H1 (cell line): ENCODE data around the gene SHROOM3. TPM values are rescaled to one million over a fixed set of nuclear protein-coding genes. Genes with fewer than 3 reads are reported as not detected.
A peak's percentile ranks its signal among the peaks of the same experiment; 100 is the strongest.

ENCODE experiments used
- polyA plus RNA-seq, 7 experiments: library from polyadenylated mRNA; depleted of rRNA in 3 of 7; stranded (reverse) in 5 of 7; unstranded in 2 of 7; fragments of >200 nt in 5 of 7; fragments of 200-250 nt in 2 of 7; gene quantifications; 1 replicate in 5 of 7; 2 replicates in 1 of 7; 4 replicates in 1 of 7; pipeline versions ENCODE4 v1.2.1 to v1.2.3, GENCODE V29; 2011 to 2013; ENCODE audit warnings: missing spikeins in 2 of 7, mixed read lengths in 2 of 7
- total RNA-seq: library from RNA; stranded (reverse); fragmentation: NEBNext Ultra II Directional; extraction: Animal tissue kit (Norgen Biotek cat#: 25700); gene quantifications from 2 replicates; pipeline ENCODE4 v1.2.1, GENCODE V29; 2021
- TF ChIP-seq, protein P1 (sequence below): fragments of 300-600 bp; sonication (generic); IDR thresholded peaks from 2 replicates; pipeline ENCODE4 v1.7.1; 2012; ENCODE audit warnings: low read length, moderate library complexity, mild to moderate bottlenecking, inconsistent platforms; ENCODE audit not compliant: insufficient replicate concordance
- TF ChIP-seq, protein P2 (sequence below): IDR thresholded peaks from 2 replicates; pipeline ENCODE4 v1.6.1; 2012; ENCODE audit warnings: inconsistent platforms

Gene SHROOM3
- total and polyA plus RNA-seq, 2 of the 8 experiments (the other 6 are each of a cell fraction or from before 2014, with no cell fraction given), result 15.8 to 34.0 TPM

DNA sequence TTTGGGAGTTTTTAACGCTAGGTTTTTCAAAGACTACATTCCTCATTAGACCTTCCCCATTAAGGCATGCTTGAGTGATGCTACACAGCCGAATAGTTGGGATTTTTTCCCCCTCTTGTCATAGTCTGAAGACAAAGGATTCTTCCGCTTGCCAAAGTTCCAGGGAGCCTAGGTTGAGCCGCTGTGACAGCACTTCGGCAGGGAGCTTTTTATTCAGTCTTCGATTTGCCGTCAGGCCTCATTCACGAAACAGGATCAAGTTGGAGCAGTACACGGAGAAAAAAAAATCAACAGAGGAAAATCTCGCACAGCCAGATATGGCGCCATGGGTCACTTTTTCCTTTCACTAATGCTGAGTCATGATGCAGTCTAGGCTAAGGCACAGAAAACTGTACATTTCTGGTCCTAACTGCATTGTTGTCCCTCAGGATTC lies 24.3 kb downstream of the SHROOM3 start (continued):
- TF ChIP-seq, protein P1, sequence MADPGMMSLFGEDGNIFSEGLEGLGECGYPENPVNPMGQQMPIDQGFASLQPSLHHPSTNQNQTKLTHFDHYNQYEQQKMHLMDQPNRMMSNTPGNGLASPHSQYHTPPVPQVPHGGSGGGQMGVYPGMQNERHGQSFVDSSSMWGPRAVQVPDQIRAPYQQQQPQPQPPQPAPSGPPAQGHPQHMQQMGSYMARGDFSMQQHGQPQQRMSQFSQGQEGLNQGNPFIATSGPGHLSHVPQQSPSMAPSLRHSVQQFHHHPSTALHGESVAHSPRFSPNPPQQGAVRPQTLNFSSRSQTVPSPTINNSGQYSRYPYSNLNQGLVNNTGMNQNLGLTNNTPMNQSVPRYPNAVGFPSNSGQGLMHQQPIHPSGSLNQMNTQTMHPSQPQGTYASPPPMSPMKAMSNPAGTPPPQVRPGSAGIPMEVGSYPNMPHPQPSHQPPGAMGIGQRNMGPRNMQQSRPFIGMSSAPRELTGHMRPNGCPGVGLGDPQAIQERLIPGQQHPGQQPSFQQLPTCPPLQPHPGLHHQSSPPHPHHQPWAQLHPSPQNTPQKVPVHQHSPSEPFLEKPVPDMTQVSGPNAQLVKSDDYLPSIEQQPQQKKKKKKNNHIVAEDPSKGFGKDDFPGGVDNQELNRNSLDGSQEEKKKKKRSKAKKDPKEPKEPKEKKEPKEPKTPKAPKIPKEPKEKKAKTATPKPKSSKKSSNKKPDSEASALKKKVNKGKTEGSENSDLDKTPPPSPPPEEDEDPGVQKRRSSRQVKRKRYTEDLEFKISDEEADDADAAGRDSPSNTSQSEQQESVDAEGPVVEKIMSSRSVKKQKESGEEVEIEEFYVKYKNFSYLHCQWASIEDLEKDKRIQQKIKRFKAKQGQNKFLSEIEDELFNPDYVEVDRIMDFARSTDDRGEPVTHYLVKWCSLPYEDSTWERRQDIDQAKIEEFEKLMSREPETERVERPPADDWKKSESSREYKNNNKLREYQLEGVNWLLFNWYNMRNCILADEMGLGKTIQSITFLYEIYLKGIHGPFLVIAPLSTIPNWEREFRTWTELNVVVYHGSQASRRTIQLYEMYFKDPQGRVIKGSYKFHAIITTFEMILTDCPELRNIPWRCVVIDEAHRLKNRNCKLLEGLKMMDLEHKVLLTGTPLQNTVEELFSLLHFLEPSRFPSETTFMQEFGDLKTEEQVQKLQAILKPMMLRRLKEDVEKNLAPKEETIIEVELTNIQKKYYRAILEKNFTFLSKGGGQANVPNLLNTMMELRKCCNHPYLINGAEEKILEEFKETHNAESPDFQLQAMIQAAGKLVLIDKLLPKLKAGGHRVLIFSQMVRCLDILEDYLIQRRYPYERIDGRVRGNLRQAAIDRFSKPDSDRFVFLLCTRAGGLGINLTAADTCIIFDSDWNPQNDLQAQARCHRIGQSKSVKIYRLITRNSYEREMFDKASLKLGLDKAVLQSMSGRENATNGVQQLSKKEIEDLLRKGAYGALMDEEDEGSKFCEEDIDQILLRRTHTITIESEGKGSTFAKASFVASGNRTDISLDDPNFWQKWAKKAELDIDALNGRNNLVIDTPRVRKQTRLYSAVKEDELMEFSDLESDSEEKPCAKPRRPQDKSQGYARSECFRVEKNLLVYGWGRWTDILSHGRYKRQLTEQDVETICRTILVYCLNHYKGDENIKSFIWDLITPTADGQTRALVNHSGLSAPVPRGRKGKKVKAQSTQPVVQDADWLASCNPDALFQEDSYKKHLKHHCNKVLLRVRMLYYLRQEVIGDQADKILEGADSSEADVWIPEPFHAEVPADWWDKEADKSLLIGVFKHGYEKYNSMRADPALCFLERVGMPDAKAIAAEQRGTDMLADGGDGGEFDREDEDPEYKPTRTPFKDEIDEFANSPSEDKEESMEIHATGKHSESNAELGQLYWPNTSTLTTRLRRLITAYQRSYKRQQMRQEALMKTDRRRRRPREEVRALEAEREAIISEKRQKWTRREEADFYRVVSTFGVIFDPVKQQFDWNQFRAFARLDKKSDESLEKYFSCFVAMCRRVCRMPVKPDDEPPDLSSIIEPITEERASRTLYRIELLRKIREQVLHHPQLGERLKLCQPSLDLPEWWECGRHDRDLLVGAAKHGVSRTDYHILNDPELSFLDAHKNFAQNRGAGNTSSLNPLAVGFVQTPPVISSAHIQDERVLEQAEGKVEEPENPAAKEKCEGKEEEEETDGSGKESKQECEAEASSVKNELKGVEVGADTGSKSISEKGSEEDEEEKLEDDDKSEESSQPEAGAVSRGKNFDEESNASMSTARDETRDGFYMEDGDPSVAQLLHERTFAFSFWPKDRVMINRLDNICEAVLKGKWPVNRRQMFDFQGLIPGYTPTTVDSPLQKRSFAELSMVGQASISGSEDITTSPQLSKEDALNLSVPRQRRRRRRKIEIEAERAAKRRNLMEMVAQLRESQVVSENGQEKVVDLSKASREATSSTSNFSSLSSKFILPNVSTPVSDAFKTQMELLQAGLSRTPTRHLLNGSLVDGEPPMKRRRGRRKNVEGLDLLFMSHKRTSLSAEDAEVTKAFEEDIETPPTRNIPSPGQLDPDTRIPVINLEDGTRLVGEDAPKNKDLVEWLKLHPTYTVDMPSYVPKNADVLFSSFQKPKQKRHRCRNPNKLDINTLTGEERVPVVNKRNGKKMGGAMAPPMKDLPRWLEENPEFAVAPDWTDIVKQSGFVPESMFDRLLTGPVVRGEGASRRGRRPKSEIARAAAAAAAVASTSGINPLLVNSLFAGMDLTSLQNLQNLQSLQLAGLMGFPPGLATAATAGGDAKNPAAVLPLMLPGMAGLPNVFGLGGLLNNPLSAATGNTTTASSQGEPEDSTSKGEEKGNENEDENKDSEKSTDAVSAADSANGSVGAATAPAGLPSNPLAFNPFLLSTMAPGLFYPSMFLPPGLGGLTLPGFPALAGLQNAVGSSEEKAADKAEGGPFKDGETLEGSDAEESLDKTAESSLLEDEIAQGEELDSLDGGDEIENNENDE, result peak; percentile 3
- TF ChIP-seq, protein P2, sequence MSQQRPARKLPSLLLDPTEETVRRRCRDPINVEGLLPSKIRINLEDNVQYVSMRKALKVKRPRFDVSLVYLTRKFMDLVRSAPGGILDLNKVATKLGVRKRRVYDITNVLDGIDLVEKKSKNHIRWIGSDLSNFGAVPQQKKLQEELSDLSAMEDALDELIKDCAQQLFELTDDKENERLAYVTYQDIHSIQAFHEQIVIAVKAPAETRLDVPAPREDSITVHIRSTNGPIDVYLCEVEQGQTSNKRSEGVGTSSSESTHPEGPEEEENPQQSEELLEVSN, result no peak
